B cell (primary cell): Measurements from ENCODE around the gene UFSP1. TPM values are rescaled to one million over a fixed set of nuclear protein-coding genes. Genes with fewer than 3 reads are reported as not detected.
A peak's percentile ranks its signal among the peaks of the same experiment; 100 is the strongest.
"Not testable (repeated sequence)": the region's sequence is repeated elsewhere in the genome, so short reads cannot be mapped to it uniquely, and the experiment has no call there.

Experiments
- ATAC-seq: fragments of 200-7000 bp; cut with Tn5 transposase; one replicate; pipeline ENCODE4 v1.10.0; 2021; ENCODE audit warnings: low read depth, mild to moderate bottlenecking, moderate number of reproducible peaks, moderate library complexity
- CTCF ChIA-PET: fragments of 350-600 bp; sonication (Branson Sonifier 250); formaldehyde crosslinking; loops from one replicate; lab custom pipeline; 2021; ENCODE audit warnings: antibody characterized with exemption, inconsistent platforms; lab: Charles Lee
- POLR2A ChIA-PET: fragments of 350-600 bp; sonication (Branson Sonifier 250); formaldehyde crosslinking; loops from one replicate; lab custom pipeline; 2021; ENCODE audit warnings: antibody characterized with exemption; lab: Charles Lee
- DNase-seq: peaks from one replicate; pipeline ENCODE4 v3.0.0; 2013
- H2AFZ ChIP-seq: 2 replicates; pipeline ENCODE4 v1.6.1; 2012; ENCODE audit warnings: mild to moderate bottlenecking, low read depth, low read length; ENCODE audit not compliant: insufficient read depth, poor library complexity, severe bottlenecking
- H3K27ac ChIP-seq, 2 donors: 1 replicate in 1 of 2; 2 replicates in 1 of 2; pipeline ENCODE4 v1.5.1; 2012 to 2013; ENCODE audit warnings: low read length in 2 of 2, mild to moderate bottlenecking in 2 of 2, moderate library complexity in 1 of 2
- H3K27me3 ChIP-seq, 4 experiments: fragments of 200-600 bp in 1 of 4; sonication (generic) in 1 of 4; replicated peaks in 1 of 4; 1 replicate in 2 of 4; 2 replicates in 2 of 4; pipeline versions ENCODE4 v1.6.1 to v1.7.0; 2013 to 2016; ENCODE audit warnings: low read length in 3 of 4, mild to moderate bottlenecking in 2 of 4, mixed read lengths in 1 of 4, moderate library complexity in 1 of 4; ENCODE audit not compliant: insufficient read depth in 4 of 4, control insufficient read depth in 3 of 4; ENCODE audit errors: control extremely low read depth in 1 of 4
- H3K36me3 ChIP-seq, 2 experiments: replicated peaks in 1 of 2; 1 replicate in 1 of 2; 2 replicates in 1 of 2; pipeline versions ENCODE4 v1.6.1 to v1.7.1; 2013; ENCODE audit warnings: low read length in 1 of 2; ENCODE audit not compliant: insufficient read depth in 2 of 2, control insufficient read depth in 1 of 2; ENCODE audit errors: control extremely low read depth in 1 of 2, extremely low read depth in 1 of 2
- H3K4me1 ChIP-seq, 2 donors: fragments of 200-600 bp in 1 of 2; sonication (generic) in 1 of 2; 1 replicate in 1 of 2; 2 replicates in 1 of 2; pipeline versions ENCODE4 v1.5.1 to v1.6.1; 2013 to 2017; ENCODE audit warnings: low read length in 2 of 2; ENCODE audit not compliant: control insufficient read depth in 2 of 2, insufficient read depth in 2 of 2
- H3K4me2 ChIP-seq: replicated peaks from 2 replicates; pipeline ENCODE3; 2012; ENCODE audit warnings: mild to moderate bottlenecking, low read depth, low read length; ENCODE audit not compliant: poor library complexity, severe bottlenecking
- H3K4me3 ChIP-seq, 5 experiments: fragments of 200-600 bp in 1 of 5; sonication (generic) in 1 of 5; 1 replicate in 3 of 5; 2 replicates in 2 of 5; pipeline versions ENCODE4 v1.5.1 to v1.7.0; 2011 to 2016; ENCODE audit warnings: low read length in 4 of 5, mild to moderate bottlenecking in 4 of 5, low read depth in 2 of 5, control low read depth in 1 of 5, moderate library complexity in 1 of 5; ENCODE audit not compliant: insufficient read depth in 1 of 5; ENCODE audit errors: control extremely low read depth in 1 of 5, extremely low read depth in 1 of 5
- H3K79me2 ChIP-seq: fragments of 200-600 bp; sonication (generic); one replicate; pipeline ENCODE4 v1.6.0; 2016; ENCODE audit warnings: low read length; ENCODE audit not compliant: control insufficient read depth, insufficient read depth
- H3K9ac ChIP-seq: fragments of 200-600 bp; sonication (generic); 2 replicates; pipeline ENCODE4 v1.6.1; 2017; ENCODE audit warnings: mild to moderate bottlenecking, low read length, moderate library complexity
- H3K9me3 ChIP-seq, 3 donors: one replicate each; pipeline versions ENCODE4 v1.6.1 to v1.7.1; 2013; ENCODE audit warnings: low read length in 2 of 3; ENCODE audit not compliant: control insufficient read depth in 2 of 3, insufficient read depth in 1 of 3; ENCODE audit errors: control extremely low read depth in 1 of 3
- H4K20me1 ChIP-seq: 2 replicates; pipeline ENCODE4 v1.6.0; 2012; ENCODE audit warnings: mild to moderate bottlenecking, low read length; ENCODE audit not compliant: insufficient read depth, control insufficient read depth, poor library complexity, severe bottlenecking
- H3K27ac Mint-ChIP-seq: one replicate; pipeline ENCODE4 v1.8.0; 2021; ENCODE audit warnings: mixed read lengths
- H3K27me3 Mint-ChIP-seq: one replicate; pipeline ENCODE4 v1.8.0; 2021; ENCODE audit warnings: mixed read lengths
- H3K4me1 Mint-ChIP-seq: one replicate; pipeline ENCODE4 v1.8.0; 2021; ENCODE audit warnings: mixed read lengths
- H3K4me3 Mint-ChIP-seq: one replicate; pipeline ENCODE4 v1.8.0; 2021; ENCODE audit warnings: mixed read lengths
- H3K9me3 Mint-ChIP-seq: one replicate; pipeline ENCODE4 v1.8.0; 2022; ENCODE audit warnings: mixed read lengths; ENCODE audit not compliant: insufficient read depth
- EZH2 ChIP-seq: IDR thresholded peaks from 2 replicates; pipeline ENCODE4 v1.6.1; 2012; ENCODE audit warnings: borderline replicate concordance, low read depth, mild to moderate bottlenecking, moderate library complexity, low read length; ENCODE audit not compliant: insufficient read depth, poor library complexity, severe bottlenecking
- WGBS: methylation state at CpG from one replicate; pipeline ENCODE4 v1.1.5; 2013; ENCODE audit warnings: missing lambda C conversion rate; ENCODE audit not compliant: insufficient coverage; 5-methylcytosine and 5-hydroxymethylcytosine counted together
- intact Hi-C: fragments of 100-400 bp; cut with micrococcal nuclease; formaldehyde crosslinking; loops from one replicate; pipeline ENCODE4 v1.10.0; 2022
- polyA plus RNA-seq: library from polyadenylated mRNA; depleted of rRNA; stranded (reverse); fragments of >200 nt; gene quantifications from 2 replicates; pipeline ENCODE4 v1.2.3, GENCODE V29; 2012
- total RNA-seq, 2 donors: library from RNA; stranded (reverse); fragments of 120-200 nt in 1 of 2; gene quantifications; 1 replicate in 1 of 2; 2 replicates in 1 of 2; pipeline versions ENCODE4 v1.2.3 to v1.2.4, GENCODE V29; 2013 to 2022
- TF ChIP-seq, protein P1 (sequence below): fragments of 200-600 bp; IDR thresholded peaks from one replicate; pipeline ENCODE4 v1.8.0; 2022; ENCODE audit warnings: antibody characterized with exemption, mild to moderate bottlenecking

UFSP1 gene
- total and polyA plus RNA-seq, 2 donors (not counting 1 experiment from before 2014, with no cell fraction given): 3.6 to 4.3 TPM

DNA sequence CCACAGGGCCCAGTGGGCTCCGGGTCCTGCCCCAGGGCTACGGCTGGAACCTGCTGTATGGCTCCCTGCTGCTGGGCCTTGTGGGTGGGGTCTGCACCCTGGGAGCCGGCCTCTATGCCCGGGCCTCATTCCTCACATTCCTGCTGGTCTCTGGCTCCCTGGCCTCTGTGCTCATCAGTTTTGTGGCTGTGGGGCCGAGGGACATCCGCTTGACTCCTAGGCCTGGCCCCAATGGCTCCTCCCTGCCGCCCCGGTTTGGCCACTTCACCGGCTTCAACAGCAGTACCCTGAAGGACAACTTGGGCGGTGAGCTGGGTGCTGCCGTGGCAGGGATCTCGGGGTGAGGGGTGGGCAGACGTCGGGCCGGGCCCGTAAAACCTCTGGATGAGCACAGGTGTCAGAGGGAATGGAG, 32.6 kb downstream of the UFSP1 start:
- Mint-ChIP-seq H3K27me3 (no peaks in the 10 kb centered on the region), H3K4me3 (no peak overlapping the region), H3K27ac (no peak overlapping the region), H3K4me1 (peaks cover 21% of the 10 kb centered on the region), H3K9me3 (no peaks in the 10 kb centered on the region)
- 98% methylated on average over 14 of the region's 16 CpGs for WGBS
- Histone ChIP-seq H3K79me2 (peaks cover 44% of the 10 kb centered on the region), H3K9ac (no peak overlapping the region), H3K4me3 (no peak overlapping the region), H2AFZ (no peak overlapping the region), H3K4me2 (no peak overlapping the region), H3K36me3 (peaks cover 0 to 47% of the 10 kb centered on the region in 2 experiments), H3K9me3 (no peaks in the 10 kb centered on the region), H3K27me3 (no peaks in the 10 kb centered on the region), H3K4me1 (peaks cover 8 to 21% of the 10 kb centered on the region in 2 donors), H4K20me1 (peaks cover 56% of the 10 kb centered on the region), H3K27ac (no peak overlapping the region)
- ChIA-PET CTCF (interaction anchor here (1.6 kb wide), 1 partner anchor 57 kb away, joined by 3 read pairs; no protein-coding TSS in a partner anchor), POLR2A (no interaction called here)
- intact Hi-C loops: no loop called here
- DNase-seq (no peak), ATAC-seq (no peak)
- TF ChIP-seq, protein P1, sequence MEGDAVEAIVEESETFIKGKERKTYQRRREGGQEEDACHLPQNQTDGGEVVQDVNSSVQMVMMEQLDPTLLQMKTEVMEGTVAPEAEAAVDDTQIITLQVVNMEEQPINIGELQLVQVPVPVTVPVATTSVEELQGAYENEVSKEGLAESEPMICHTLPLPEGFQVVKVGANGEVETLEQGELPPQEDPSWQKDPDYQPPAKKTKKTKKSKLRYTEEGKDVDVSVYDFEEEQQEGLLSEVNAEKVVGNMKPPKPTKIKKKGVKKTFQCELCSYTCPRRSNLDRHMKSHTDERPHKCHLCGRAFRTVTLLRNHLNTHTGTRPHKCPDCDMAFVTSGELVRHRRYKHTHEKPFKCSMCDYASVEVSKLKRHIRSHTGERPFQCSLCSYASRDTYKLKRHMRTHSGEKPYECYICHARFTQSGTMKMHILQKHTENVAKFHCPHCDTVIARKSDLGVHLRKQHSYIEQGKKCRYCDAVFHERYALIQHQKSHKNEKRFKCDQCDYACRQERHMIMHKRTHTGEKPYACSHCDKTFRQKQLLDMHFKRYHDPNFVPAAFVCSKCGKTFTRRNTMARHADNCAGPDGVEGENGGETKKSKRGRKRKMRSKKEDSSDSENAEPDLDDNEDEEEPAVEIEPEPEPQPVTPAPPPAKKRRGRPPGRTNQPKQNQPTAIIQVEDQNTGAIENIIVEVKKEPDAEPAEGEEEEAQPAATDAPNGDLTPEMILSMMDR: no peak
- no peak for TF ChIP-seq EZH2

DNA sequence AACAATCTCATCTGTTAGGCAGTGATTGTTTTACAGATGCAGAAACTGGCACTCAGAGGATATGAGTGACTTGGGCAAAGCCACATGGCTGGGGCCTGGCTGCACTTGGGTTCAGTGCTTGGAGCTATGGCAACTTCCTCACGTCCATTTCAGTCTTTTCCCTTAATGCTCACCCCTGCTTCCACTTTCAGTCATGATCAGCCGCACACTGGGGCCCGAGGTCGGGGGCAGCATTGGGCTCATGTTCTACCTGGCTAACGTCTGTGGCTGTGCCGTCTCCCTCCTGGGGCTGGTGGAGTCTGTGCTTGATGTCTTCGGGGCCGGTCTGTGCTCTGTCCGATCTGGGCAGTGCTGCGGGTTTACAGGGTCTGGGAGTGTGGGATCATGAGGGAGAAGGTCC, 34.0 kb downstream of the UFSP1 start:
- intact Hi-C loops: no loop called here
- Histone ChIP-seq H3K9me3 (no peaks in the 10 kb centered on the region), H2AFZ (no peak overlapping the region), H4K20me1 (peaks cover 56% of the 10 kb centered on the region), H3K27ac (no peak overlapping the region), H3K4me2 (no peak overlapping the region), H3K4me3 (no peak overlapping the region), H3K4me1 (peaks cover 11 to 23% of the 10 kb centered on the region in 2 donors), H3K79me2 (peaks cover 55% of the 10 kb centered on the region), H3K27me3 (no peaks in the 10 kb centered on the region), H3K36me3 (peaks cover 0 to 35% of the 10 kb centered on the region in 2 experiments), H3K9ac (no peak overlapping the region)
- H3K9me3 Mint-ChIP-seq: no peaks in the 10 kb centered on the region
- no peaks in the 10 kb centered on the region for H3K27me3 Mint-ChIP-seq
- CTCF ChIA-PET: interaction anchor here (1.6 kb wide), 1 partner anchor 56 kb away, joined by 3 read pairs; no protein-coding TSS in a partner anchor
- no peak overlapping the region for H3K4me3 Mint-ChIP-seq
- ATAC-seq: no peak
- no peak for TF ChIP-seq EZH2
- TF ChIP-seq, protein P1: no peak
- DNase-seq: no peak
- POLR2A ChIA-PET: no interaction called here
- peak overlapping the region; percentile 17 for H3K27ac Mint-ChIP-seq
- peaks cover 24% of the 10 kb centered on the region for H3K4me1 Mint-ChIP-seq
- 95% methylated on average over 7 of the region's 10 CpGs for WGBS

DNA sequence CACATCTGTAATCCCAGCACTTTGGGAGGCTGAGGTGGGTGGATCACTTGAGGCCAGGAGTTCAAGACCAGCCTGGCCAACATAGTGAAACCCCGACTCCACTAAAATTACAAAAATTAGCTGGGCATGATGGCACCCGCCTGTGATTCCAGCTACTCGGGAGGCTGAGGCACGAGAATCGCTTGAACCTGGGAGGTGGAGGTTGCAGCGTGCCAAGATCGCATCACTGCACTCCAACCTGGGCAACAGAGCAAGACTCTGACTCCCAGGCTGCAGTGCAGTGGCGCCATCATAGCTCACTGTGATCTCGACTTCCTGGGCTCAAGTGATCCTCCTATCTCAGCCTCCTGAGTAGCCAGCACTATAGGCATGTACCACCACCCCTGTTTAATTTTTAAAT, 34.6 kb downstream of the UFSP1 start:
- H2AFZ ChIP-seq, H3K27ac ChIP-seq, H3K27me3 ChIP-seq, H3K9me3 Mint-ChIP-seq, H3K4me3 ChIP-seq, ATAC-seq, H3K9ac ChIP-seq, H3K4me3 Mint-ChIP-seq, H3K27ac Mint-ChIP-seq, H3K9me3 ChIP-seq, H3K4me2 ChIP-seq, POLR2A ChIA-PET, H3K27me3 Mint-ChIP-seq, DNase-seq: not testable (repeated sequence)
- peaks cover 55% of the 10 kb centered on the region for H3K79me2 ChIP-seq
- WGBS: 98% methylated on average over 8 of the region's 9 CpGs
- H3K36me3 ChIP-seq: peaks cover 0 to 28% of the 10 kb centered on the region in 2 experiments
- H3K4me1 ChIP-seq: peaks cover 11 to 23% of the 10 kb centered on the region in 2 donors
- intact Hi-C loops: loop anchor here (5.0 kb wide), 3 partner anchors 163 to 378 kb away; partner anchors contain the start of genes GIGYF1 and TSC22D4
- CTCF ChIA-PET: interaction anchor here (0.6 to 6.7 kb wide), 3 partner anchors 21 to 150 kb away, joined by 3 to 101 read pairs (median 36); partner anchors contain the start of genes POP7 and SRRT
- H3K4me1 Mint-ChIP-seq: peaks cover 24% of the 10 kb centered on the region
- peaks cover 54% of the 10 kb centered on the region for H4K20me1 ChIP-seq
